ENCODE results near the gene MBNL2.
A peak's percentile ranks its signal among the peaks of the same experiment; 100 is the strongest.

GRCh38 chr13:97434397-97435201, 212.5 kb downstream of the MBNL2 start:
- TF ChIP-seq CTCF (IDR thresholded peaks at IDR 0.05) (no peak), POLR2AphosphoS5 (IDR thresholded peaks at IDR 0.05) (peak in 1 of 2 donors; percentile 13), EP300 (IDR thresholded peaks at IDR 0.05) (no peak)
